GM21737 (cell line): Measurements from ENCODE around the gene CANX.
"Not testable (repeated sequence)": the region's sequence is repeated elsewhere in the genome, so short reads cannot be mapped to it uniquely, and the experiment has no call there.

ENCODE experiments used
- ATAC-seq: cut with Tn5 transposase; IDR thresholded peaks from one replicate; pipeline ENCODE4 v1.9.1; 2021; ENCODE audit warnings: mild to moderate bottlenecking, moderate library complexity; ENCODE audit not compliant: unreplicated experiment

CANX gene

DNA sequence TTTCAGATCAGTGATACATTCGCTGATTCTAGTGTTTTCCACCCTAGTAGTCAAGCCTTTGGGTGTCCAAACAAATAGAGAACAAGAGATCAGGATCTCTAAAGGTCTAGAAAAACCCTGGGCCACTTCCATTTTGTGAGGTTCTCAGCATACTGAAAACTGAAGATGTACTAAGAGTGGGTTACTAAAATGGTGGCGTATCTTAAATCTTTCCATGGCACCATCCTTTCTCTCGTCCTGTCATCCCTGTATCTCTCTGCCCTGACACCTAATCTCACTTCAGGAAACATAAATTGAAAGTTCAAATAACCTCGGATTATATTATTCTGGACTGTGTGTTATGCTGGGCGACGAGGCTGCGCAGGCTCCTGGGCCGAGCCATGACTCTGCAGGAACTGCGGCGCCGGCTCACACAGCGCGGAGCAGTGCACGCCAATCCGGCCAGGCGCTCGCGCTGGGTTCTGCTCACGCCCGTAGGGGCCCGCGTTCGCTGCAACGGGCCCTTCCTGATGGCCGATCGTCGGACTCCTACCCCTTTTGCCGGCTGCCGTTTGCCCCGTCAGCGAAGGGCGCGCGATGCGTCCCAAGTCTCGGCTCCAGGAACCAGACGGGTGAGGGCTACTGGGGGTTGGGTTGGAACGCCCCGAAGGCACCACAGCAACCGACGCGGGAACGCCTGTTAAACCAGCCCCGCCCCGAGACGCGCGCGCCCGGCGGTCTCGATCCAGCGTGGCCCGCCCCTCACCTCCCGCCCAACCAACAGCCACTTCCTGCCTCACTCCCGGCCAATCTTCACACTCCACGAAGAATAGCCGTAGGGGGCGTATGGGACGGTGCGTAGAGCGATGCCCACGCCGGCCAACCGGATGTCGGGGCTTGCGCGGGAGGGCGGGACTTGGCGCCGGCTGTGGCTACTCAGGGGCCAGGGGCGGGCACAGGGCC lies 503 bp upstream of the CANX start:
- ATAC-seq, result peak; percentile 85

DNA sequence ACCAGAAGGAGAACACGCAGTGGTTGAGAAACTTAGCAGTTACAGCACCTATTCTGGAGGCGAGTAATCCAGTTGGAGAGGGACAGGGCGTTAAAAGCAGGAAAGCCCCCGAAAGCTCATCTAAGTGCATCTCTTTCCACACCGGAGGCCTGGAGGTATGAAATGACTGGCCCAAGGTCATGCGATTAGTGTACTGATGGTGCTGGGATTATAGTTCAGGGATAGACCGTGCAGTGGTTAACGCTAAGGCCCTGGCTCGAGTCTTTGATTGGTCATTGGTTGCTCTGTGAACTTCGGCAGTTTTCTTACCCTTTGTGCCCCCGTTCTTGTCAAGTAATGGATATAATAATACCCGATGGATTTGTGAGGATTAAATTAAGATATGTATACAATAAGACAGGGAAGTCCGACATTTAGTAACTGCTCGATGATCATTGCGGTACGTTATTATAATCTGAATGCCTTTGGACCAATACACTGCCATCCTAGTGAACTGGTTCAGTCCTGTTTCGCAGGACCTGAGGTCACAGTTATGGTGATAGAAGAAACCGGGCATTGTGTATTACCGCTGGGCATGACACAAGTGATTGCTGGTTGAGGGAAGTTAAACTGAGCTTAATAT lies 960 bp downstream of the CANX start:
- no peak for ATAC-seq

DNA sequence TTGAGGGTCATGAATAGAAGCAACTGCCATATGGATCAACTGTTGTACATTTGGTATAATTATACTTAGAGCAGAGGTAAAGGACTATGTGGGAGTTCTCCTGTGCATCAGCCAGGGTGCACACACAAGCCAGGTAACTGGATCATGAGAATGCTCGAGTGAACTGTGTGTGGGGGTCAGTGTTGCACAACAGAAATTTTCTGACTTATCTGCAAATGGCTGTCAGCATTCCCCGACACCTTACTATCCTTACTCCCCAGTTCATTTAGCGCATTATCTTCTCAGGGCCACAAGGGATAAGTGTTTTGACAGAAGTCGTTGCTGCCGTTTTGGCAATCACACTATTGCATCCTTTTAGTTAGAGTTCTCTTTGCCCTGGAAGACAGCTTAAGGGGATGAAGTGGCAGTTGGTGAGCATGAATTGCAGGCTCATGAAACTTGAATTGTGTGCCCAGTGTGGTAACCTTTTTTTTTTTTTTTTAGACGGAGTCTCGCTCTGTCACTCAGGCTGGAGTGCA lies 1.7 kb downstream of the CANX start:
- no peak for ATAC-seq

DNA sequence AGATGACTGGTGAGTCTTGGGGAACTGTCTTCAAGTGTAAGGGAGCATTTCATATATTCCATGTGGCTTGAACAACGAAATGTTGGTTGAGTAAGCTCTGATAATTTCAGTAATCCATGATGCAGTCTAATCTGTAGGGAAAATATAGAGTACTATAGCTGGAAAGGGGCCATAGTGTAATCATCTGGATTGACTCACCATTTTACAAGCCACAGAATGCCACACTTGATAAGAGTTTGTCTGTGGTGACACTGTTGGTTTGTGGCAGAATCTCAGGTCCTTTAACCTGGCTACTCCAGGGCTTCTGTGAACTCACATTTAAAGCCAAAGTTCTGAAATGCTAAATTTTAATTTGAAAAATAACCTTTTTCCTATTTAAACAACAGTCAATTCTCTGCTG lies 17.5 kb downstream of the CANX start:
- no peak for ATAC-seq

DNA sequence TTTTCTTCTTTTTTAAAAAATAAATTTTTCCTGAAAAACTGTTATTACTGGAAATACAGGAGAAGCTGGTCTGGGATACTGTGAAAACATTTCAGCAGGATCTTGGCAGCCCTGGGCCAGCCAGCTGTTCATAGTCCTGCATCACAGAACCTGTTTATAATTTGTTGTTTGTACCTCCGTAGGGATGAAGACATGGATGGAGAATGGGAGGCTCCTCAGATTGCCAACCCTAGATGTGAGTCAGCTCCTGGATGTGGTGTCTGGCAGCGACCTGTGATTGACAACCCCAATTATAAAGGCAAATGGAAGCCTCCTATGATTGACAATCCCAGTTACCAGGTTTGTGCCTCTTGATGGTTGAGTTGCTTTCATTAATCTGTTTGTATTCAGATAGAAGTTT lies 21.5 kb downstream of the CANX start:
- ATAC-seq, result no peak

DNA sequence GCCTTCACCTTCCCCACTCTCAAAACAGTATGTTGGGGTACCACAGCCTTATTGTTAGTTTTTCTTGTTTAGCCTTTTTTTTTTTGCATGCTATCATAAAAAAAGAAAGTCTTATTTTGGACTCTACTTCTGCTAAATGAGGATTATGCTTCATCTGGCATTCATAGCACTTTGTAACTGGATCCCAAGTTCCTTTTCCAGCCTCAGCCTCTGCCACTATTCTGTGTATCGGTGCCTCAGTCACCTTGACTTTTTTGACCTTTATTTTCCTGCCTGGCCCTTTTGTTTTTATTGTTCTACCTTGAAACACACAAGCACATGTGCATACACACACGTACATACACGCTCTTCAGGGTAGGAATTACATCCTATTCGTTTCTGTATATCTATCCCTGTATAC lies 25.4 kb downstream of the CANX start:
- no peak for ATAC-seq

DNA sequence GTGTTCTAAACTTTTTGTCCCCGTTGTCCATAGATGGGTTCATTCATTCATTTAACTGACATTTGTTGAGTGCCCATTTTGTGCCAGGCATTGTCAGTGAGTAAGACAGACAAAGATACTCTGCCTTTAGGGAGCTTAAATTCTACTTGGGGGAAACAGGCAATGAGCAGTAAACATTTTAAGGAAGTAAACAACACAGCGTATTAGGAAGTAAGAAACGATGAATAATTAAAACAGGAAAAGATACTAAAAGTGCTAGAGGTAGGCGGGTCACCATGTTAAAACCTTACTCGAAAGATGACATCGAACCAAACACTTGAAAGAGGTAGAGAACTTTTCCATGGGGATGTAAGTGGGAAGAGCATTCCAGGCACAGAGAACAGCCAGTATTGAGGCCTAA lies 28.3 kb downstream of the CANX start:
- ATAC-seq, result no peak

DNA sequence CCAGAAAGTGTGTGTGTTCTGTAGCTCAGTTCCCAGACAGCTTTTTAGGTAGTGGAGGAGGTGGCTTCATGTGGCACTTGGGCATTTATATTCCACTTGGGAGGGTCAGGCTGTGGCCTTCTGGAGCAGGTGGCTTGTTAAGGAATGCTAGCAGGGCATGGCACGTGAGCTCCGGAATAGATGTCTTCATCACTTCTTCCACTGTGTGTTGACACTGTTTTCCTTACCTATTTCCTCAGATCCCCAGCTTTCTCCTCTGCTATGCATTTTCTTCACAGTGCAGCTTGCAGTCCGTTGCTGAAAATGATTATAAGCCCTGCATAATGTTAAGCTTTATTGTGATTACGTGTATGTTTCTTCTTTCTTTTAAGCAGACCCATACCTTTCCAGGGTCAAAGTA lies 30.5 kb downstream of the CANX start:
- no peak for ATAC-seq

DNA sequence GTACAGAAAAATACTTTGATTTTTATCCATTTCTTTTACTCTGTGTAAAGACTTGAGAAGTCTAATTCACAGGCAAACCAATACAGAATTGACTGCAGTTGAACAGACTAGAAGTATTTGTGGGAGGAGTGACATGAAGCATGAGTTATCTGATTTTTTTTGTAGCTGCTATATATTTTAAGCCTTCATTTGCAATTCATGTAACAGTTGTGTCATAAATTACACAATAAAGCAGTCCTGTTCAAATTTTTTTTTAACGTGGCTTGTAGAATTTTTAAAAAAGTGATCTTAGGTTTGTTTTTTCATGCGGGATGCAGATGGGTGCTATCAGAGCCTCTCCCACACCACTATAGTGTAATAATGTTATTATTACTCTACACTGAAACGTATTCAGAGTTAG lies 31.0 kb downstream of the CANX start:
- ATAC-seq, result no peak

DNA sequence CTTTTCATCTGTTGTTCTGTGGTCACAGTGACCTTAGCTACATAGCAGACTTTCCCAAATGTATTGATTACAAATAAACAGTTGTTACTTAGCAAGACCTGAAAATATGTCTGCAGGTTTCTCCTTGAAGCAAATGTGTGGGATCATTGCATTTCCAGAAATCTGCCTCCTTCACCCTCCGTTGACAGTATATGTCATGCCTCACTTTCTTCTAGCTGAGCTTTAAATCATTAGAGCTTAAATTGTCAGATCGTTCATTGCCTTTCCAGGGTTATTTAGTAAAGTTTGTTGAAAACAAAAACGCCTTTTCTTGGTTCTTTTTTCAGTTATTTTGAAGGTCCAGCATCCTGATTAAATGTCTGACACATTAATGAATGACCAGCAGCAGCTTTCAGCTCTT lies 31.6 kb downstream of the CANX start:
- ATAC-seq, result no peak

DNA sequence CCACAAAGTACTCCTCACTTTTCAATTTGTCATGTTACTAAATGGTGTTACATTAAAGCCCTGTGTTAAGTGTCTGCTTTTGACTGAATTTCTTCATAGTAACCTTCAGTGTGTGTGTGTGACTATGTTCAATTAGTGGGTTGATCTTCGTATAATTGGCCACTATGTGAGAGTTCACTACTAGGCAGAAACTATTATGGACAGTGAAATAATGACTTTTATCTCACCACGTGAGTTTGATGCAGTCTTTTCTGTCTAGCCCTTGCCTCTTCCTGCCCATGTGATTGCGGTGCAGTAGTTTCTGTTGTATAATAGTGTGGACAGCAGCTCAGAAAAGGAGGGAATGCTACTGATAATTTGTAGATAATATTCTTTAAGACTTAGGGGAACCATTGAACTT lies 32.1 kb downstream of the CANX start:
- no peak for ATAC-seq

DNA sequence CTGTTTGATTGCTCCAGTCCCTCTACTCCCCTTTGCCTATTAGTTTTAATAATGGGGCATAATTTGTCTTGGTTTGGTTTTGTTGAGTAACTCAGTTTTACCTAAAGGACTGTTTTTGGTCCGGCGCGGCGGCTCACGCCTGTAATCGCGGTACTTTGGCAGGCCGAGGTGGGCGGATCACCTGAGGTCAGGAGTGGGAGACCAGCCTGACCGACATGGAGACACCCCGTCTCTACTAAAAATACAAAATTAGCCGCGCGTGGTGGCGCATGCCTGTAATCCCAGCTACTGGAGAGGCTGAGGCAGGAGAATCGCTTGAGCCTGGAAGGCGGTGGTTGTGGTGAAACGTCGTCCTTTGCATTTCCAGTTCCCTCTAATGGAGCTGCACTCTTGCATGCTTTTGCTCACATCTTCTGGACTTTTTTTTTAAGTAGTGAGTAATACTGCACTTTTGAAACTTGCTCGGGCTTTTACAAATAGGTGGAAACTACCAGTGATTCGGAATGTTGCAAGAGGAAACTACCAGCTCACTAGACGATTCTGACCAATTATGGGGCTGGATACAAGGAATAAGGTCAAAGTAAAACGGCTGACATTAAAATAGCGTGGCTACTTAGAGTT lies 33.1 kb downstream of the CANX start:
- peak; percentile 13 for ATAC-seq

DNA sequence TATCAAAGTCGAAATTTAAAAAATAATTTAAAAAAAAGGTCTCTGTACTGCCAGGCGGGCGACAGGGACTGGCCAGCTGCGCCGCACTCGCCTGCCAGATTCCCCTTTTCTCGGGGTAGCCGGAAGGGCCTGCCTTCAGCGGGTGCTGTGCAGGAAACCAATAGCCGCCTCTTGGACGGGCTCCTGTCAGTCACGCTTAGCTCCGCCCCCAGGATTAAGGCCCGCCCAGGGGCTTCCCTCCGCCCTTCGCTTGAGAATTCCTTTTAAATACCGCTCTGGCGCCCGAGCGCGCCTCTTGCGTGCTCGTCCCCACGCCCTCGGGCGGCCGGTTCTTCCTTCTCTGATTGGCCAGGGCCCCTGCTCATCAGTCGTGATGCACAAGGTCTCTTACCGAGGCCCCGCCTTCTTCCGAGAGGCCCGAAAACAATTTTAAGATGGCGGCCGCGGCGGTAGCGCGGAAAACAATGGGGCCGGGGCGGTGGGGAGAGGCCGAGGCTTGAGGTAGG lies 33.7 kb downstream of the CANX start, which contains the start of gene MAML1:
TSS of gene MAML1 (plus strand) at position 411 of the 506 bp plus-strand sequence. CDS start 291 bp downstream, outside the sequence.
- ATAC-seq, result peak; percentile 95

DNA sequence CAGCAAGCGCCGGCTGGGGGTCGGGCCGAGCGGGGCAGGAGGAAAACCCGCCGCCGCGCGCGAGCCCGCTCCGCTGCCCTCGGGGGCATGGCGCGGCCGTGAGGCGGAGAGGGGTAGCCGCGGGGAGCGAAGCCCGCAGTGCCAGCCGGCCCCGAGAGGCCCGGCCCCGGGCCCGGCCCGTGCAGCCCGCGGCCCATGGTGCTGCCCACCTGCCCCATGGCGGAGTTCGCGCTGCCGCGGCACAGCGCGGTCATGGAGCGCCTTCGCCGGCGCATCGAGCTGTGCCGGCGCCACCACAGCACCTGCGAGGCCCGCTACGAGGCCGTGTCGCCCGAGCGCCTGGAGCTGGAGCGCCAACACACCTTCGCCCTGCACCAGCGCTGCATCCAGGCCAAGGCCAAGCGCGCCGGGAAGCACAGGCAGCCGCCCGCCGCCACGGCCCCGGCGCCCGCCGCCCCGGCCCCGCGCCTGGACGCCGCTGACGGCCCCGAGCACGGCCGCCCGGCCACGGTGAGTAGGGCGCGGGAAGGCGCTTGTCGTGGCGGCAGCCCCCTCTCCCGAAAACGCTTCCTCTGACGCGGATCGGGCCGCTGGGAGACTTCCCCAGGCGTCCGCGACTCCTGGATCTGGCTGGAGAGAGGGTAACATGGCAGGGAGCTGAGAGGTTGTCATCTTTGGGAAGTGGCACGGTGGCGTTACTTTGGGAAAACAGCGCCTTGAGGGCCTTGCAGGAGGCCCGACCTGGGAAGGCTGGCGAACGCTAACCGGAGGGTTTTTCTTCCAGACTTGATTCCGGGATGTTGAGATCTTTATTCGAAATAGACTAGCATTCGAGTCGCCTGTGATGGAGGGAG lies 34.4 kb downstream of the CANX start:
- peak; percentile 32 for ATAC-seq

DNA sequence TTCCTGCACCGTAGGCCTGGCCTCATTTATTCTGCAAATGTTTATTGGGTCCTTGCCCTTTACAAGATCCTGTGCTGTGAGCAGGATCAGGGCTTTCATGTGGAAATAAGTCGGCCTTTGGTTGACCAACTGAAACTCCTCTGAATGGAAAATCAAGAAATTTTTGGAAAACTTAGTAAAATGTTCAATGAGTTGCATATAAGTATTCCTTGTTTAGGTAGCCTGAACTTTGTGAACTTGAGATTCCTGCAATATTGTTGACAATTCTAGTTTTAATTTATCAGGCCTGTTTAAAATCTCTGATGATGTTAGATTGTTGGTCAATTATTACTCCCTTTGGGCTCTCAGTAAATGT lies 35.0 kb downstream of the CANX start:
- no peak for ATAC-seq

DNA sequence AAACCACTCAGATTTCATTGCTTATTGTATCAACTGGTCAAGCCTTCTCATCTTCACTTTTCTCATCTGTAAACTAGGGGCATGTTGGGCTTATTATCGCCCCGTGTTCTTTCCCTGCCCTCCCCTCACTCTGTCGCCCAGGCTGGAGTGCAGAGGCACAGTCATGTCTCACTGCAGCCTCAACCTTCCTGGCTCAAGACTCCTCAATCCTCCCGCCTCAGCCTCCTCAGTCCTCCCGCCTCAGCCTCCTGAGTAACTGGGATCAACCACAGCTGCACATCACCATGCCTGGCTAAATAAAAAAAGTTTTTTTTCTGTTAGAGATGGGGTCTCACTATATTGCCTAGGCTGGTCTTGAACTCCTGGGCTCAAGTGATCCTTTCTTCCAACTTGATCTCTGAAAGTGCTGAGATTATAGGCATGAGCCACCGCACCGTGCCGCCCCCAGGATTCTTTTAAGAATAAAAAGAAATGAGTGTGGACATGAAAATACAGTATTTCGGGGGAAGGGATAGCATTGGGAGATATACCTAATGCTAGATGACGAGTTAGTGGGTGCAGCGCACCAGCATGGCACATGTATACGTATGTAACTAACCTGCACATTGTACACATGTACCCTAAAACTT lies 35.9 kb downstream of the CANX start:
- no peak for ATAC-seq

DNA sequence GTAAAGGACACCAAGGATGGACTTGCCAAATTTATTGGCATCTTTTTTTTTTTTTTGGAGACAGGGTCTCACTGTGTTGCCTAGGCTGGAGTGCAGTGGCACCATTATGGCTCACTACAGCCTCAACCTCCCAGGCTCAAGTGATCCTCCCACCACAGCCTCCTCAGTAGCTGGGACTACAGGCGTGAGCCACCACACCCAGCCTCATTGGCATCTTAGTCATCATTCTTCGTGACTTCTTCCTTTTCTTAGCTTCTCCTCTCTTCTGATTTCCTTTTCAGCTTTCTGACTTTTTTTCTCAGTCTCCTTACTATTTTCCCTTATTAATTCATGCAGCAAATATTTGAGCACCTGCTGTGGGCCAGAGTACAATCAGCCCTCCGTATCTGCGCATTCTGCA lies 40.0 kb downstream of the CANX start:
- no peak for ATAC-seq

DNA sequence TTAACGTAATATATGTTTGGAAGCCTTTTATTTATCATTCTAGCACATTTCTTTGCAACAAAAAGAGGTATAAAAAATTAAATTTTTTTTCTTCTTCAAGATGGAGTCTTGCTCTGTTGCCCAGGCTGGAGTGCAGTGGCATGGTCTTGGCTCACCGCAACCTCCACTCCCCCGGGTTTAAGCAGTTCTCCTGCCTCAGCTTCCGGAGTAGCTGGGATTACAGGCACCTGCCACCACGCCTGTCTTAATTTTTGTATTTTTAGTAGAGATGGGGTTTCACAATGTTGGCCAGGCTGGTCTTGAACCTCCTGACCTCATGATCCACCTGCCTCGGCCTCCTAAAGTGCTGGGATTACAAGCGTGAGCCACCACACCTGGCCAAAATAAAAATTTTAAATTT lies 45.3 kb downstream of the CANX start:
- not testable (repeated sequence) for ATAC-seq

DNA sequence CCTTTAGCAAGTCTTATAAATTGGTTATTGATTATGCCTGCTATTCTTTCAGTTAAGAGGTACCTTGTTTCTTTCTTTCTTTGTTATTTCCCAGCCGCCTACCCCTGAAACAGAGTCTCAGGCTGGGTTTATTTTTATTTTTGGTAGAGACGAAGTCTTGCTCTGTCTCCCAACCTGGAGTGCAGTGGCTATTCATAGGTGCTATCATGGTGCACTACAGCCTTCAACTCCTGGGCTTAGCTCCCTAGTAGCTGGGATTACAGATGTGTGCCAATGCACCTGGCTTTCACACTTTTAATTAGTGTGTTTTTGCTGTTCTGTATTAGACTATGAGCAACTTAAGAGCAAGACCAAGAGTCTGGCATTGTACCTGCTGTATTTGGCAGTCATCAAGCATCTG lies 48.1 kb downstream of the CANX start:
- ATAC-seq, result no peak

DNA sequence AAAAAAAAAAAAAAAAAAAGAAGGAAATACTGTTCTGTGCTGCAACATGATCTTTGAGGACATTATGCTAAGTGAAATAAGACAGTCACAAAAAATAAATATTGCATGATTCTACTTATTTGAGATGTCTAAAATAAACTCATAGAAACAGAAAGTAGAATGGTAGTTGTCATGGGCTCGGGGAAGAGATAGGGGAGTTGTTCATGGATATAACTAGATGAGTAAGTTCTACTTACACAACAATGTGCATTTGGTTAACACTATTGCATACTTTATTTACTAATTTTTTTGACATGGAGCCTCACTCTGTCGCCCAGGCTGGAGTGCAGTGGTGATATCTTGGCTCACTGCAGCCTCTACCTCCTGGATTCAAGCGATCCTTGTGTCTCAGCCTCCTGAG lies 49.0 kb downstream of the CANX start:
- no peak for ATAC-seq
